Measurements from ENCODE around the gene MYO5A.

MYO5A gene

GRCh38 chr15:52464478-52464877 is 64.2 kb downstream of the MYO5A start:
- 95% methylated on average over 2 of the region's 3 CpGs for WGBS
- H3K9ac ChIP-seq (ENCODE audit: low read length): peak overlapping the region; percentile 37
- H4K91ac ChIP-seq (ENCODE audit: low read length): no peak overlapping the region

GRCh38 chr15:52464040-52464439 is 64.6 kb downstream of the MYO5A start:
- no peak for DNase-seq
- Histone ChIP-seq H3K36me3 (ENCODE audit: control insufficient read depth in 1 of 2, insufficient read depth in 2 of 2, low read depth in 1 of 2, low read length in 2 of 2) (peaks cover 0 to 3% of the 10 kb centered on the region in 2 experiments), H2AK5ac (ENCODE audit: low read length, severe bottlenecking) (no peak overlapping the region), H2BK5ac (ENCODE audit: low read depth, low read length, poor library complexity, severe bottlenecking) (no peak overlapping the region), H3K27ac (ENCODE audit: low read length, poor library complexity, severe bottlenecking) (no peak overlapping the region), H3K23ac (ENCODE audit: low read length in 2 of 2) (no peak overlapping the region), H4K91ac (ENCODE audit: low read length) (no peak overlapping the region), H3K4me3 (ENCODE audit: insufficient read depth in 1 of 2, low read depth in 1 of 2, low read length in 2 of 2) (no peak overlapping the region), H3K9ac (ENCODE audit: low read length) (peak overlapping the region; percentile 37), H3K79me1 (replicated peaks; ENCODE audit: low read length, poor library complexity, severe bottlenecking) (peaks cover 23% of the 10 kb centered on the region), H3K4me2 (ENCODE audit: low read length, poor library complexity, severe bottlenecking) (no peak overlapping the region), H2BK15ac (ENCODE audit: low read depth, poor library complexity, severe bottlenecking) (no peak overlapping the region), H3K27me3 (ENCODE audit: control insufficient read depth in 1 of 2, insufficient read depth in 1 of 2, low read length in 2 of 2) (no peaks in the 10 kb centered on the region), H2AFZ (ENCODE audit: low read depth, low read length) (no peak overlapping the region), H2BK120ac (ENCODE audit: low read depth, low read length) (no peak overlapping the region), H3K14ac (ENCODE audit: low read length in 2 of 2) (no peak overlapping the region), H2BK12ac (ENCODE audit: low read length in 2 of 2) (no peak overlapping the region), H3K4ac (ENCODE audit: low read depth in 1 of 2, low read length in 2 of 2) (no peak overlapping the region), H4K8ac (ENCODE audit: low read length) (no peak overlapping the region), H3K18ac (ENCODE audit: low read depth in 1 of 2, low read length in 2 of 2) (no peak overlapping the region), H3K9me3 (ENCODE audit: control insufficient read depth, low read length) (no peaks in the 10 kb centered on the region), H3K4me1 (ENCODE audit: control insufficient read depth, insufficient read depth, low read depth, low read length) (peaks cover 2% of the 10 kb centered on the region)
- 96% methylated on average over 3 of the region's 3 CpGs for WGBS

More at GRCh38 chr15:52464478-52464877, 64.2 kb downstream of the MYO5A start:
- no peak overlapping the region for H2BK12ac ChIP-seq (ENCODE audit: low read length in 2 of 2)
- DNase-seq: no peak
- H3K9me3 ChIP-seq (ENCODE audit: control insufficient read depth, low read length): no peaks in the 10 kb centered on the region
- no peak overlapping the region for H3K4me3 ChIP-seq (ENCODE audit: insufficient read depth in 1 of 2, low read depth in 1 of 2, low read length in 2 of 2)
- H2BK5ac ChIP-seq (ENCODE audit: low read depth, low read length, poor library complexity, severe bottlenecking): no peak overlapping the region
- H3K4ac ChIP-seq (ENCODE audit: low read depth in 1 of 2, low read length in 2 of 2): no peak overlapping the region
- H3K14ac ChIP-seq (ENCODE audit: low read length in 2 of 2): no peak overlapping the region
- no peak overlapping the region for H3K23ac ChIP-seq (ENCODE audit: low read length in 2 of 2)
- H3K36me3 ChIP-seq (ENCODE audit: control insufficient read depth in 1 of 2, insufficient read depth in 2 of 2, low read depth in 1 of 2, low read length in 2 of 2): peaks cover 0 to 3% of the 10 kb centered on the region in 2 experiments
- no peak overlapping the region for H2AFZ ChIP-seq (ENCODE audit: low read depth, low read length)
- H3K4me2 ChIP-seq (ENCODE audit: low read length, poor library complexity, severe bottlenecking): no peak overlapping the region
- H4K8ac ChIP-seq (ENCODE audit: low read length): no peak overlapping the region
- peaks cover 2% of the 10 kb centered on the region for H3K4me1 ChIP-seq (ENCODE audit: control insufficient read depth, insufficient read depth, low read depth, low read length)
- H2BK15ac ChIP-seq (ENCODE audit: low read depth, poor library complexity, severe bottlenecking): no peak overlapping the region
- H3K18ac ChIP-seq (ENCODE audit: low read depth in 1 of 2, low read length in 2 of 2): no peak overlapping the region
- no peak overlapping the region for H2AK5ac ChIP-seq (ENCODE audit: low read length, severe bottlenecking)
- no peak overlapping the region for H2BK120ac ChIP-seq (ENCODE audit: low read depth, low read length)
- no peaks in the 10 kb centered on the region for H3K27me3 ChIP-seq (ENCODE audit: control insufficient read depth in 1 of 2, insufficient read depth in 1 of 2, low read length in 2 of 2)
- peaks cover 24% of the 10 kb centered on the region for H3K79me1 ChIP-seq (replicated peaks; ENCODE audit: low read length, poor library complexity, severe bottlenecking)
- H3K27ac ChIP-seq (ENCODE audit: low read length, poor library complexity, severe bottlenecking): no peak overlapping the region

- H3K4me3 ChIP-seq (ENCODE audit: insufficient read depth in 1 of 2, low read depth in 1 of 2, low read length in 2 of 2): no peak overlapping the region
- H3K79me1 ChIP-seq (replicated peaks; ENCODE audit: low read length, poor library complexity, severe bottlenecking): peaks cover 23% of the 10 kb centered on the region
- no peak for DNase-seq
- no peaks in the 10 kb centered on the region for H3K27me3 ChIP-seq (ENCODE audit: control insufficient read depth in 1 of 2, insufficient read depth in 1 of 2, low read length in 2 of 2)
- H3K23ac ChIP-seq (ENCODE audit: low read length in 2 of 2): no peak overlapping the region
- H2BK120ac ChIP-seq (ENCODE audit: low read depth, low read length): no peak overlapping the region
- H3K18ac ChIP-seq (ENCODE audit: low read depth in 1 of 2, low read length in 2 of 2): no peak overlapping the region
- H4K91ac ChIP-seq (ENCODE audit: low read length): no peak overlapping the region
- H2BK15ac ChIP-seq (ENCODE audit: low read depth, poor library complexity, severe bottlenecking): no peak overlapping the region
- peaks cover 0 to 3% of the 10 kb centered on the region in 2 experiments for H3K36me3 ChIP-seq (ENCODE audit: control insufficient read depth in 1 of 2, insufficient read depth in 2 of 2, low read depth in 1 of 2, low read length in 2 of 2)
- no peak overlapping the region for H2BK12ac ChIP-seq (ENCODE audit: low read length in 2 of 2)
- H2BK5ac ChIP-seq (ENCODE audit: low read depth, low read length, poor library complexity, severe bottlenecking): no peak overlapping the region
- H3K14ac ChIP-seq (ENCODE audit: low read length in 2 of 2): no peak overlapping the region
- H3K4me2 ChIP-seq (ENCODE audit: low read length, poor library complexity, severe bottlenecking): no peak overlapping the region
- H3K27ac ChIP-seq (ENCODE audit: low read length, poor library complexity, severe bottlenecking): no peak overlapping the region
- no peak overlapping the region for H2AK5ac ChIP-seq (ENCODE audit: low read length, severe bottlenecking)
- peak overlapping the region; percentile 17 for H3K9ac ChIP-seq (ENCODE audit: low read length)
- H3K4me1 ChIP-seq (ENCODE audit: control insufficient read depth, insufficient read depth, low read depth, low read length): peaks cover 3% of the 10 kb centered on the region
- no peak overlapping the region for H2AFZ ChIP-seq (ENCODE audit: low read depth, low read length)
- no peaks in the 10 kb centered on the region for H3K9me3 ChIP-seq (ENCODE audit: control insufficient read depth, low read length)
- H3K4ac ChIP-seq (ENCODE audit: low read depth in 1 of 2, low read length in 2 of 2): no peak overlapping the region
- no peak overlapping the region for H4K8ac ChIP-seq (ENCODE audit: low read length)
These were observed 65.0 kb downstream of the MYO5A start for GRCh38 chr15:52463638-52464037.

- H3K27me3 ChIP-seq (ENCODE audit: control insufficient read depth in 1 of 2, insufficient read depth in 1 of 2, low read length in 2 of 2): no peaks in the 10 kb centered on the region
- no peak overlapping the region for H4K91ac ChIP-seq (ENCODE audit: low read length)
- no peak overlapping the region for H3K14ac ChIP-seq (ENCODE audit: low read length in 2 of 2)
- no peak overlapping the region for H3K4me2 ChIP-seq (ENCODE audit: low read length, poor library complexity, severe bottlenecking)
- no peak overlapping the region for H3K4me3 ChIP-seq (ENCODE audit: insufficient read depth in 1 of 2, low read depth in 1 of 2, low read length in 2 of 2)
- peaks cover 0 to 3% of the 10 kb centered on the region in 2 experiments for H3K36me3 ChIP-seq (ENCODE audit: control insufficient read depth in 1 of 2, insufficient read depth in 2 of 2, low read depth in 1 of 2, low read length in 2 of 2)
- H3K23ac ChIP-seq (ENCODE audit: low read length in 2 of 2): no peak overlapping the region
- H2BK120ac ChIP-seq (ENCODE audit: low read depth, low read length): no peak overlapping the region
- H3K9ac ChIP-seq (ENCODE audit: low read length): no peak overlapping the region
- H3K4ac ChIP-seq (ENCODE audit: low read depth in 1 of 2, low read length in 2 of 2): no peak overlapping the region
- H3K27ac ChIP-seq (ENCODE audit: low read length, poor library complexity, severe bottlenecking): no peak overlapping the region
- peaks cover 22% of the 10 kb centered on the region for H3K79me1 ChIP-seq (replicated peaks; ENCODE audit: low read length, poor library complexity, severe bottlenecking)
- H2AFZ ChIP-seq (ENCODE audit: low read depth, low read length): no peak overlapping the region
- WGBS: 98% methylated on average over 2 of the region's 6 CpGs
- H2BK12ac ChIP-seq (ENCODE audit: low read length in 2 of 2): no peak overlapping the region
- no peak overlapping the region for H3K18ac ChIP-seq (ENCODE audit: low read depth in 1 of 2, low read length in 2 of 2)
- no peaks in the 10 kb centered on the region for H3K9me3 ChIP-seq (ENCODE audit: control insufficient read depth, low read length)
- peaks cover 3% of the 10 kb centered on the region for H3K4me1 ChIP-seq (ENCODE audit: control insufficient read depth, insufficient read depth, low read depth, low read length)
- DNase-seq: no peak
- H4K8ac ChIP-seq (ENCODE audit: low read length): no peak overlapping the region
- no peak overlapping the region for H2BK15ac ChIP-seq (ENCODE audit: low read depth, poor library complexity, severe bottlenecking)
- no peak overlapping the region for H2AK5ac ChIP-seq (ENCODE audit: low read length, severe bottlenecking)
- H2BK5ac ChIP-seq (ENCODE audit: low read depth, low read length, poor library complexity, severe bottlenecking): no peak overlapping the region
These were observed 65.8 kb downstream of the MYO5A start for GRCh38 chr15:52462806-52463360.

Data from mesenchymal stem cell (in vitro differentiated cells and primary cell).